Measurements from ENCODE around the gene SATL1. TPM values are rescaled to one million over a fixed set of nuclear protein-coding genes. Genes with fewer than 3 reads are reported as not detected.

SATL1 gene
- total RNA-seq, 2 experiments from 2014 or later = not detected

- Mint-ChIP-seq H3K27me3 (no peaks in the 10 kb centered on the region), H3K4me3 (no peak overlapping the region), H3K36me3 (ENCODE audit: low read depth) (no peaks in the 10 kb centered on the region), H3K4me1 (ENCODE audit: low read depth) (no peaks in the 10 kb centered on the region), H3K27ac (no peak overlapping the region), H3K9me3 (no peaks in the 10 kb centered on the region)
- Histone ChIP-seq H3K27me3 (ENCODE audit: control insufficient read depth in 1 of 2, insufficient read depth in 2 of 2, low read length in 2 of 2) (no peaks in the 10 kb centered on the region), H3K36me3 (ENCODE audit: insufficient read depth, low read length) (no peaks in the 10 kb centered on the region), H3K9me3 (ENCODE audit: control insufficient read depth in 1 of 2, insufficient read depth in 1 of 2, low read length in 2 of 2) (no peaks in the 10 kb centered on the region), H3K4me1 (ENCODE audit: insufficient read depth, low read length) (no peaks in the 10 kb centered on the region), H3K4me3 (ENCODE audit: low read length) (no peak overlapping the region), H3K27ac (ENCODE audit: low read depth in 1 of 2, low read length in 2 of 2) (no peak overlapping the region)
- no peak for DNase-seq
- ChIA-PET CTCF (no interaction called here), POLR2A (no interaction called here)
- intact Hi-C loops (cut with DNase I, micrococcal nuclease) = loop anchor here in 1 of 2 experiments (10.0 kb wide), 1 partner anchor 430 kb away; no protein-coding TSS in a partner anchor
- ATAC-seq (ENCODE audit: poor library complexity) = no peak
- no peak for TF ChIP-seq CTCF (IDR thresholded peaks at IDR 0.05)
These were observed 128.3 kb downstream of the SATL1 start for GRCh38 chrX:85115252-85115651.

GRCh38 chrX:85114776-85115175, 128.8 kb downstream of the SATL1 start:
- TF ChIP-seq CTCF (IDR thresholded peaks at IDR 0.05) = no peak
- intact Hi-C loops (cut with DNase I, micrococcal nuclease) = loop anchor here in 1 of 2 experiments (10.0 kb wide), 1 partner anchor 430 kb away; no protein-coding TSS in a partner anchor
- DNase-seq (no peak), ATAC-seq (ENCODE audit: poor library complexity) (no peak)
- POLR2A ChIA-PET = no interaction called here
- H3K27ac Mint-ChIP-seq = no peak overlapping the region
- no peaks in the 10 kb centered on the region for H3K9me3 ChIP-seq (ENCODE audit: control insufficient read depth in 1 of 2, insufficient read depth in 1 of 2, low read length in 2 of 2)
- H3K36me3 ChIP-seq (ENCODE audit: insufficient read depth, low read length) = no peaks in the 10 kb centered on the region
- H3K36me3 Mint-ChIP-seq (ENCODE audit: low read depth) = no peaks in the 10 kb centered on the region
- H3K4me3 ChIP-seq (ENCODE audit: low read length) = no peak overlapping the region
- H3K4me1 ChIP-seq (ENCODE audit: insufficient read depth, low read length) = no peaks in the 10 kb centered on the region
- no peaks in the 10 kb centered on the region for H3K9me3 Mint-ChIP-seq
- no peaks in the 10 kb centered on the region for H3K4me1 Mint-ChIP-seq (ENCODE audit: low read depth)
- CTCF ChIA-PET = no interaction called here
- H3K27ac ChIP-seq (ENCODE audit: low read depth in 1 of 2, low read length in 2 of 2) = no peak overlapping the region
- no peaks in the 10 kb centered on the region for H3K27me3 Mint-ChIP-seq
- no peak overlapping the region for H3K4me3 Mint-ChIP-seq
- no peaks in the 10 kb centered on the region for H3K27me3 ChIP-seq (ENCODE audit: control insufficient read depth in 1 of 2, insufficient read depth in 2 of 2, low read length in 2 of 2)

- CTCF ChIA-PET = no interaction called here
- Histone ChIP-seq H3K9me3 (ENCODE audit: control insufficient read depth in 1 of 2, insufficient read depth in 1 of 2, low read length in 2 of 2) (no peaks in the 10 kb centered on the region), H3K27ac (ENCODE audit: low read depth in 1 of 2, low read length in 2 of 2) (no peak overlapping the region), H3K4me3 (ENCODE audit: low read length) (no peak overlapping the region), H3K36me3 (ENCODE audit: insufficient read depth, low read length) (no peaks in the 10 kb centered on the region), H3K4me1 (ENCODE audit: insufficient read depth, low read length) (no peaks in the 10 kb centered on the region), H3K27me3 (ENCODE audit: control insufficient read depth in 1 of 2, insufficient read depth in 2 of 2, low read length in 2 of 2) (no peaks in the 10 kb centered on the region)
- H3K4me1 Mint-ChIP-seq (ENCODE audit: low read depth) = no peaks in the 10 kb centered on the region
- H3K36me3 Mint-ChIP-seq (ENCODE audit: low read depth) = no peaks in the 10 kb centered on the region
- H3K9me3 Mint-ChIP-seq = no peaks in the 10 kb centered on the region
- POLR2A ChIA-PET = no interaction called here
- TF ChIP-seq CTCF (IDR thresholded peaks at IDR 0.05) = no peak
- intact Hi-C loops (cut with DNase I, micrococcal nuclease) = loop anchor here in 1 of 2 experiments (10.0 kb wide), 1 partner anchor 431 kb away; no protein-coding TSS in a partner anchor
- ATAC-seq (ENCODE audit: poor library complexity) = no peak
- no peak for DNase-seq
- H3K27ac Mint-ChIP-seq = no peak overlapping the region
- no peak overlapping the region for H3K4me3 Mint-ChIP-seq
- no peaks in the 10 kb centered on the region for H3K27me3 Mint-ChIP-seq
These were observed 129.4 kb downstream of the SATL1 start for GRCh38 chrX:85114171-85114570.

All from CD4-positive, alpha-beta T cell (primary cell).